Erythroblast (primary cell): ENCODE results near the gene EPS8L2.

ENCODE experiments used
- GATA1 ChIP-seq: IDR thresholded peaks from 2 replicates; pipeline ENCODE4 v1.6.1; 2011; ENCODE audit warnings: low read depth, mild to moderate bottlenecking, control low read depth, low read length, moderate library complexity
- POLR2A ChIP-seq: IDR thresholded peaks from 2 replicates; pipeline ENCODE4 v1.6.1; 2011; ENCODE audit warnings: mild to moderate bottlenecking, low read length

DNA sequence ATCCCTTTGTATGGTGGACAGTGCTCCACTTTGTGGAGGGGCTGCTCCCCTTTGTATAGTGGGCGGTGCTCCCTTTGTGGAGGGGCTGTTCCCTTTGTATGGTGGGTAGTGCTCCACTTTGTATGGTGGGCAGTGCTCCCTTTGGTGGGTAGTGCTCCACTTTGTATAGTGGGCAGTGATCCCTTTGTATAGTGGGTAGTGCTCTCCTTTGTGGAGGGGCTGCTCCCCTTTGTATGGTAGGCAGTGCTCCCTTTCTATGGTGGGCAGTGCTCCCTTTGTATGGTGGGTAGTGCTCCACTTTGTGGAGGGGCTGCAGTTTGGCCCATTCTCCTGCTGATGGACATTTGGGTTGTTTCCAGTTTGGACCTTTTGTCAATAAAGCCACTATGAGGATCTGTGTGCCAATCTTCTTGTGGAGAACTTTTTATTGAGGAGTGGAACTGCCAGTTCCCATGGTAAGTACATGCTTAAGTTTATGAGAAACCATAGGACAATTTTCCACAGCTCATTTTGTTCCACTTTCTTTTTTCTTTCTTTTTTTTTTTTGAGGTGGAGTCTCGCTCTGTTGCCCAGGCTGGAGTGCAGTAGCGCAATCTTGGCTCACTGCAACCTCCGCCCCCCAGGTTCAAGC, 36.7 kb downstream of the EPS8L2 start:
- TF ChIP-seq POLR2A (no peak), GATA1 (no peak)
